HepG2 (cell line): ENCODE measurements around the gene GNPNAT1. TPM values are rescaled to one million over a fixed set of nuclear protein-coding genes. Genes with fewer than 3 reads are reported as not detected.

Experiments
- ATRX ChIP-seq: sonication (generic); formaldehyde crosslinking; IDR thresholded peaks from 2 replicates; pipeline ENCODE4 v1.4.0; 2020; ENCODE audit warnings: missing genetic modification reagents, borderline replicate concordance
- BCL3 ChIP-seq: sonication (generic); formaldehyde crosslinking; IDR thresholded peaks from 2 replicates; pipeline ENCODE4 v1.5.1; 2020; ENCODE audit warnings: mild to moderate bottlenecking, missing genetic modification reagents, moderate library complexity
- BCLAF1 ChIP-seq: fragments of 450-650 bp; IDR thresholded peaks from 2 replicates; pipeline ENCODE4 v1.6.1; 2017; ENCODE audit warnings: mild to moderate bottlenecking
- ETV6 ChIP-seq: sonication (generic); formaldehyde crosslinking; conservative IDR thresholded peaks from 2 replicates; pipeline ENCODE4 v1.4.0; 2020; ENCODE audit warnings: missing genetic modification reagents
- FOXC1 ChIP-seq: sonication (generic); formaldehyde crosslinking; IDR thresholded peaks from 2 replicates; pipeline ENCODE4 v1.8.0; 2022; ENCODE audit warnings: mild to moderate bottlenecking, missing genetic modification reagents, borderline replicate concordance
- HOMEZ ChIP-seq: IDR thresholded peaks from 2 replicates; pipeline ENCODE4 v1.6.1; 2016; ENCODE audit warnings: low read depth
- KLF6 ChIP-seq: IDR thresholded peaks from 2 replicates; pipeline ENCODE4 v1.8.0; 2016; ENCODE audit warnings: missing biosample characterization, missing genetic modification reagents
- MAZ ChIP-seq, 2 experiments: sonication (generic) in 1 of 2; formaldehyde crosslinking in 1 of 2; IDR thresholded peaks; 2 replicates each; pipeline versions ENCODE4 v1.5.0 to v1.6.1; 2012 to 2020; ENCODE audit warnings: low read depth in 2 of 2, mild to moderate bottlenecking in 2 of 2, borderline replicate concordance in 1 of 2, improper control_type of control experiment in 1 of 2, low read length in 1 of 2, missing genetic modification reagents in 1 of 2, moderate library complexity in 1 of 2
- PHF21A ChIP-seq: sonication (generic); formaldehyde crosslinking; IDR thresholded peaks from 2 replicates; pipeline ENCODE4 v1.5.0; 2020; ENCODE audit warnings: mild to moderate bottlenecking, missing genetic modification reagents
- SMARCE1 ChIP-seq: fragments of 450-650 bp; IDR thresholded peaks from 2 replicates; pipeline ENCODE4 v1.6.1; 2017; ENCODE audit warnings: borderline replicate concordance
- ZNF253 ChIP-seq: sonication (generic); formaldehyde crosslinking; IDR thresholded peaks from 2 replicates; pipeline ENCODE4 v1.8.0; 2022; ENCODE audit warnings: mild to moderate bottlenecking, missing genetic modification reagents, borderline replicate concordance
- ZNF260 ChIP-seq: sonication (generic); formaldehyde crosslinking; IDR thresholded peaks from 2 replicates; pipeline ENCODE4 v1.4.0; 2020; ENCODE audit warnings: missing genetic modification reagents, low read depth, mild to moderate bottlenecking, borderline replicate concordance
- ZNF451 ChIP-seq: sonication (generic); formaldehyde crosslinking; IDR thresholded peaks from 2 replicates; pipeline ENCODE4 v1.5.0; 2020; ENCODE audit warnings: mild to moderate bottlenecking, missing genetic modification reagents
- ZNF557 ChIP-seq: sonication (generic); formaldehyde crosslinking; IDR thresholded peaks from 2 replicates; pipeline ENCODE4 v1.4.0; 2020; ENCODE audit warnings: missing genetic modification reagents
- ZNF703 ChIP-seq: sonication (generic); formaldehyde crosslinking; IDR thresholded peaks from 2 replicates; pipeline ENCODE4 v1.5.1; 2020; ENCODE audit warnings: missing genetic modification reagents, mild to moderate bottlenecking, moderate library complexity, borderline replicate concordance
- ZNF773 ChIP-seq: sonication (generic); formaldehyde crosslinking; IDR thresholded peaks from 2 replicates; pipeline ENCODE4 v1.4.0; 2020; ENCODE audit warnings: missing genetic modification reagents, borderline replicate concordance
- ZNF883 ChIP-seq: sonication (generic); formaldehyde crosslinking; IDR thresholded peaks from 2 replicates; pipeline ENCODE4 v1.5.1; 2020; ENCODE audit warnings: mild to moderate bottlenecking, missing genetic modification reagents; ENCODE audit errors: not compliant biosample characterization
- ZSCAN22 ChIP-seq: sonication (generic); formaldehyde crosslinking; IDR thresholded peaks from 2 replicates; pipeline ENCODE4 v1.4.0; 2020; ENCODE audit warnings: mild to moderate bottlenecking, missing genetic modification reagents
- polyA plus RNA-seq, 8 experiments: library from polyadenylated mRNA; depleted of rRNA in 3 of 8; stranded (reverse) in 7 of 8; unstranded in 1 of 8; fragments of >200 nt; fragmentation: Illumina TruSeq in 4 of 8; extraction: Trizol in 4 of 8; gene quantifications; 2 replicates each; pipeline versions ENCODE4 v1.2.1 to v1.2.3, GENCODE V29; 2011 to 2016; ENCODE audit warnings: low read depth in 4 of 8, missing spikeins in 1 of 8, mixed read lengths in 1 of 8; ENCODE audit not compliant: insufficient read depth in 1 of 8
- total RNA-seq, 5 experiments: library from RNA; depleted of rRNA; stranded (reverse); fragments of >200 nt; fragmentation: Illumina TruSeq; extraction: Trizol; gene quantifications; 2 replicates each; pipeline ENCODE4 v1.2.3, GENCODE V29; 2016; ENCODE audit warnings: low read depth in 1 of 5
- TF ChIP-seq, protein P1 (sequence below): sonication (generic); formaldehyde crosslinking; IDR thresholded peaks from 2 replicates; pipeline ENCODE4 v1.4.0; 2020; ENCODE audit warnings: mild to moderate bottlenecking, missing genetic modification reagents
- TF ChIP-seq, protein P2 (sequence below): sonication (generic); formaldehyde crosslinking; IDR thresholded peaks from 2 replicates; pipeline ENCODE4 v1.8.0; 2022; ENCODE audit warnings: mild to moderate bottlenecking, missing genetic modification reagents; ENCODE audit not compliant: insufficient replicate concordance

GNPNAT1 gene
- total and polyA plus RNA-seq, 2 of the 13 experiments (the other 11 are each of a cell fraction or from before 2014, with no cell fraction given): 38.3 to 54.9 TPM

- TF ChIP-seq ZNF451 (CRISPR knock-in tag): no peak; the same call in 1 of the 2 replicates
- peak; percentile 49; the same call in 1 of the 2 replicates for TF ChIP-seq HOMEZ (CRISPR knock-in tag)
- TF ChIP-seq ETV6: peak; percentile 74; the same call in 1 of the 2 replicates
- TF ChIP-seq ZNF557: no peak
- TF ChIP-seq ATRX: no peak
- peak; percentile 75 for TF ChIP-seq BCL3 (CRISPR knock-in tag)
- TF ChIP-seq MAZ (IDR thresholded peaks at IDR 0.05; ENCODE audit: borderline replicate concordance, low read depth, low read length): peak; percentile 81; the same call in 1 of the 2 replicates
- peak; percentile 95 for TF ChIP-seq MAZ (CRISPR knock-in tag; IDR thresholded peaks at IDR 0.05; ENCODE audit: low read depth)
- TF ChIP-seq ZNF253 (CRISPR knock-in tag): 0 out of 2 replicates have a peak, but pooled peaks have one; percentile 44
- TF ChIP-seq ZNF773 (CRISPR knock-in tag): no peak
- TF ChIP-seq FOXC1 (CRISPR knock-in tag): peak; percentile 84
- no peak for TF ChIP-seq ZSCAN22 (CRISPR knock-in tag)
- TF ChIP-seq ZNF703: no peak
- no peak for TF ChIP-seq BCLAF1
- peak; percentile 27; the same call in 1 of the 2 replicates for TF ChIP-seq PHF21A (CRISPR knock-in tag)
- no peak for TF ChIP-seq SMARCE1
- TF ChIP-seq KLF6 (CRISPR knock-in tag): peak; percentile 71; the same call in 1 of the 2 replicates
- TF ChIP-seq, protein P1, sequence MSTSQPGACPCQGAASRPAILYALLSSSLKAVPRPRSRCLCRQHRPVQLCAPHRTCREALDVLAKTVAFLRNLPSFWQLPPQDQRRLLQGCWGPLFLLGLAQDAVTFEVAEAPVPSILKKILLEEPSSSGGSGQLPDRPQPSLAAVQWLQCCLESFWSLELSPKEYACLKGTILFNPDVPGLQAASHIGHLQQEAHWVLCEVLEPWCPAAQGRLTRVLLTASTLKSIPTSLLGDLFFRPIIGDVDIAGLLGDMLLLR: peak; percentile 71; the same call in 1 of the 2 replicates
- no peak for TF ChIP-seq ZNF260
- TF ChIP-seq ZNF883 (CRISPR knock-in tag): peak; percentile 88
- TF ChIP-seq, protein P2, sequence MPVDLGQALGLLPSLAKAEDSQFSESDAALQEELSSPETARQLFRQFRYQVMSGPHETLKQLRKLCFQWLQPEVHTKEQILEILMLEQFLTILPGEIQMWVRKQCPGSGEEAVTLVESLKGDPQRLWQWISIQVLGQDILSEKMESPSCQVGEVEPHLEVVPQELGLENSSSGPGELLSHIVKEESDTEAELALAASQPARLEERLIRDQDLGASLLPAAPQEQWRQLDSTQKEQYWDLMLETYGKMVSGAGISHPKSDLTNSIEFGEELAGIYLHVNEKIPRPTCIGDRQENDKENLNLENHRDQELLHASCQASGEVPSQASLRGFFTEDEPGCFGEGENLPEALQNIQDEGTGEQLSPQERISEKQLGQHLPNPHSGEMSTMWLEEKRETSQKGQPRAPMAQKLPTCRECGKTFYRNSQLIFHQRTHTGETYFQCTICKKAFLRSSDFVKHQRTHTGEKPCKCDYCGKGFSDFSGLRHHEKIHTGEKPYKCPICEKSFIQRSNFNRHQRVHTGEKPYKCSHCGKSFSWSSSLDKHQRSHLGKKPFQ (CRISPR knock-in tag): peak; percentile 92
These were observed at the start of gene GNPNAT1 (continued) for GRCh38 chr14:52791223-52792096.
